Skeletal muscle satellite cell (primary cell): ENCODE results near the gene PZP.

ENCODE experiments used
- H3K27me3 ChIP-seq: 2 replicates; pipeline ENCODE4 v1.7.0; 2013; ENCODE audit warnings: low read length; ENCODE audit not compliant: control insufficient read depth, insufficient read depth
- H3K36me3 ChIP-seq: 2 replicates; pipeline ENCODE4 v1.7.0; 2013; ENCODE audit warnings: mild to moderate bottlenecking, control low read depth, low read length; ENCODE audit not compliant: insufficient read depth
- H3K4me1 ChIP-seq: 2 replicates; pipeline ENCODE4 v1.7.0; 2013; ENCODE audit warnings: low read length; ENCODE audit not compliant: control insufficient read depth, insufficient read depth
- H3K4me2 ChIP-seq: 2 replicates; pipeline ENCODE4 v1.7.0; 2013; ENCODE audit warnings: mild to moderate bottlenecking, low read length
- H3K4me3 ChIP-seq: 2 replicates; pipeline ENCODE4 v1.7.0; 2013; ENCODE audit warnings: low read length
- H3K9ac ChIP-seq: 2 replicates; pipeline ENCODE4 v1.7.0; 2013; ENCODE audit warnings: mild to moderate bottlenecking, low read depth, low read length, moderate library complexity
- H3K9me3 ChIP-seq: replicated peaks from 2 replicates; pipeline ENCODE4 v1.7.0; 2013; ENCODE audit warnings: mild to moderate bottlenecking, control low read depth, low read length

Gene PZP

DNA sequence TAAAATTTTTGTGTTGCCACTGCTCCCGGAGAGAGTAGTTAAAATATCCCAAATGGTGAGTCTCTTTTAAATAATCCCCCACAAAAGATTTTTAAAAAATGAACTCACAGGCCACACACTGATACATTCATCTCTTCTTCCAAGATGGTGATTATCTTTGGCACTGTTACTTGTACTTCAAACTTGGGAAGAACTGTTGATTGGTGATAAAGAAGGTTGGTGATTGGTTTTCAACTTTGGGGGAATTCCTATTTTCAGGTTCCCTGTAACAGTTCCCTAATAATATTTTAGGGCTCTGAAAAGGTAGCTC, 99.0 kb downstream of the PZP start:
- no peak overlapping the region for H3K9ac ChIP-seq
- no peaks in the 10 kb centered on the region for H3K36me3 ChIP-seq
- H3K9me3 ChIP-seq, result no peaks in the 10 kb centered on the region
- no peak overlapping the region for H3K4me3 ChIP-seq
- no peaks in the 10 kb centered on the region for H3K4me1 ChIP-seq
- no peaks in the 10 kb centered on the region for H3K27me3 ChIP-seq
- no peak overlapping the region for H3K4me2 ChIP-seq

DNA sequence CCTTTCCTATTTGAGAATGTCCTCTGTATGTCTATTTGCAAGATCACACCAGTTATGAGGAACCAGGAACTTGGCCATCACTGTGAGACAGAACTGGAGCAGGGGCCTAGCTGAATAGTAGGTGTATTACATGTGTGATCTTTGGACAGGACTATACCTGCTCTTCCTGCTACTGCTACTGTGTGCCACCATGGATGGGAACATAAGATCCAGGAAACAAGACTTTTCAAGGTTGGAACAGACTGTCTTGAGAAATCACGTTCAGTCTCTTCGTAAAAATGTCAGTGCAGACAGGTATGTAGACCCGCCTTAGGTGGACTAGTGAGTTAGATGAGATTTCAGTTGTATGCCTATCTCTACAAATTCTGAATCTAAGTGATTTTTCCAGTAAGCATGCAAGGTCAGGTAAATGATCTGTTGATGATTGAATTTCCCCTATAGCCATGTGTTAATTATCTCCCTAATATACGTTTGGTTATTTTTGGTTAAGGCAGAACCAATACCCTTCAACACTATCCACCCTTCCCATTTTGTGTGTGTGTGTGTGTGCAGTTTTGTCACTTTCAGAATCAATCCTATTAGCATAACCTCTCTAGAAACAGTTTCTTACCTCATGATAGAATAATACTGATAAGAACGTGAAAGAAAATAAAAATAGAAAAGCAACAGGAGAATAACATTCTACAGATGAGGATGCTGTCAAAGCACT, 99.5 kb downstream of the PZP start:
- H3K4me3 ChIP-seq, result no peak overlapping the region
- no peaks in the 10 kb centered on the region for H3K4me1 ChIP-seq
- no peak overlapping the region for H3K9ac ChIP-seq
- no peaks in the 10 kb centered on the region for H3K9me3 ChIP-seq
- no peak overlapping the region for H3K4me2 ChIP-seq
- no peaks in the 10 kb centered on the region for H3K27me3 ChIP-seq
- H3K36me3 ChIP-seq, result no peaks in the 10 kb centered on the region

DNA sequence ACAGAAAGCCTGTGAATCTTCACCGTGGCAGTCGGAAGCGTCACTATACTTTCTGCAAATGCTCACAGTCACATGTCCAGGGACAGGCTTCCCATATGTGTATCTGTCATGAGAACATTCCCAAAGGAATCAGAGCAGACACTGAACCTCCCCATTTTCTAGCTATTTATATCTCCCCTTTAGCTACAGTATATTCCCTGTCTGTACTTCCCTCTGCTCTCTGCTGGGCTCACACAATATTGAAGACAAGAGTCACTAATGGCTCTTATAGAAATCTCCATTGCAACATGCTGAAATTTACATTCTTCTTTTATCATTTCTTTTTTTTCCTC, 100.7 kb downstream of the PZP start:
- Histone ChIP-seq H3K4me3 (no peak overlapping the region), H3K27me3 (no peaks in the 10 kb centered on the region), H3K4me2 (no peak overlapping the region), H3K36me3 (no peaks in the 10 kb centered on the region), H3K4me1 (no peaks in the 10 kb centered on the region), H3K9me3 (no peaks in the 10 kb centered on the region), H3K9ac (no peak overlapping the region)

DNA sequence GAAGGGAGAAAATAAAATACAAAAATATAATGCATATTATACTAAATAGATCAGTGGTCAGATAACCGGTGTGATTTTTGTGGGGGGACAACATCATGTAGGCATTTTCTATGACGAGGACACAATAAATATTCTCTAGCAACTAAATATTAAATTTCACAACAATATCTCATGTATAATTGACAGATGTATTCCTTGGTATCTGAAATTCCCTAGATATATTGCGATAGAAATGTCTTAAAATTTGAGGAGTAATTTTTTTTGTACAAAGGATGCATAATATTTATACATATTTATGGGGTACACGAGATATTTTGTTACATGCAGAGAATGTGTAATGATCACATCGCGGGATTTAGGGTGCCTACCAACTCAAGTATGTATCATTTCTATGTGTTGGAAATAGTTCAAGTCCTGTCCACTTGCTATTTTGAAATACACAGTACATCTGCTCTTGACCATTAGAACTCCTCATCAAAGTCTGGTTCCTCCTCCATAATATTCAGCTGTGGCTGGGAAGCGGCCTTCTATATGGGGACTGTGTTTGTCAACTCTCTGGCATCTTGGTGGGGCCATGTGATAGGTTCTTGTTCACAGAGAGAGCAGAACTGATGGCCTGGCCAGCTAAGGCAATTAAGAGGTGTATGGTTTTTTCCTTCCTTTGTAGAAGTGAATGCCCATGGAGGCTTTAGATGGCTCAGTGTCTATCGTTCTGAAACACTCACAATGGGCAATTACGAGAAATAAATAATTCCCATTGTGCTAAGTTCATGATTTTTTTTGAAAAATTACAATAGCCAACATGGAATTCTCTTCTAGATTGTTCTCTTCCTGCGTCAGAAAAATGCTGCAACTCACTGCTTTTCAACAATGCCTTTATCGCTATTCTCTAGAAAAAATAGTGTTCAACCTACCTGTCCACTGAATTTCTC, 101.3 kb downstream of the PZP start:
- Histone ChIP-seq H3K4me1 (no peaks in the 10 kb centered on the region), H3K4me3 (no peak overlapping the region), H3K9ac (no peak overlapping the region), H3K4me2 (no peak overlapping the region), H3K36me3 (no peaks in the 10 kb centered on the region), H3K9me3 (no peaks in the 10 kb centered on the region), H3K27me3 (no peaks in the 10 kb centered on the region)

DNA sequence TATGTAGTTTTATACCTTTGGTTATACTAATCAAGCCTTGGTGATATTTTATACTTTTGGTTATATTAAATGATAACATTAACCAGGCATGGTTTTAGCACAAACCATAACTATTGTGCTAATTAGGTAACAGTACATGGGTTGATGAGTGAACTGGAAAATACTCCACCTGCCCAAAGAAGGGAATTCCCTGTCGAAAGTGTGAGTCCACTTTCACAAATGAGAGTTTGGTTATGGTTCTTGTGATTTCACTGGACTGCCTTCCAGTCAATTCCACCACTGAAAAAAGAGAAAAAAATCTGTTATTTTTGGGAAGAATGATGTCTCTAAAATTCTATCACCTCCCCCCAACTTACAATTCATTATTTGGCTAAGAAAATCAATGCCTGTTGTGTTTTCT, 102.1 kb downstream of the PZP start:
- Histone ChIP-seq H3K4me2 (no peak overlapping the region), H3K9ac (no peak overlapping the region), H3K36me3 (no peaks in the 10 kb centered on the region), H3K4me3 (no peak overlapping the region), H3K27me3 (no peaks in the 10 kb centered on the region), H3K9me3 (no peaks in the 10 kb centered on the region), H3K4me1 (no peaks in the 10 kb centered on the region)

DNA sequence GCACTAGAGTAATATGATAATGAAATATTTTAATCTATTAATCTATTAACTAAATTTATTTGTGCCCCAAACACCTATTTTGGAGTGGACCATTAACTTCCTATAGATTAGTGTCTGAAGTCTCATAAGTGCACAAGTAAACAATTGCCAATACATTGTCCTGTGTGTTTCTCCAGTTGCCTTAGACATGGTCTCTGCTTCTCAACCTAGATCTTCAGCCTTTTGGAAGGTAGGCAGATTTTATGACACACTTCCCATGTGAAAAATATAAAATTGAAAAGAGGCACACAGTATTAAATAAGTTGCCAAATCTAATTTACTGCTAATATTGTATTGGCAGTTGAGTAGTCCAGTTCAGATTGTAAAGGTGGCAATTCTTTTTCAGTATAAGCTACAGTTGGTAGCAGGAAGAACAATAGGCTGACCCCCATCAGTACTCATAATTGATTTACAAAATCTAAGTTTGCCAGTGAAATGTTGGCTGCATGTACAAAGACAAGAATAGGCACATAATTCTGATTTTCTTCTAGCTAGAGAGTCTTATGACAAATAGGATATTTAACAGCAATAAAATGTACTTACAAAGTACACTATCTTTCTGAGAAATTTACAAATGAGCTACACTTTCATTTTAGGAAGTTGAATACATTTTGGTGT, 103.3 kb downstream of the PZP start:
- Histone ChIP-seq H3K4me2 (no peak overlapping the region), H3K4me1 (no peaks in the 10 kb centered on the region), H3K27me3 (no peaks in the 10 kb centered on the region), H3K9ac (no peak overlapping the region), H3K36me3 (no peaks in the 10 kb centered on the region), H3K4me3 (no peak overlapping the region), H3K9me3 (no peaks in the 10 kb centered on the region)

DNA sequence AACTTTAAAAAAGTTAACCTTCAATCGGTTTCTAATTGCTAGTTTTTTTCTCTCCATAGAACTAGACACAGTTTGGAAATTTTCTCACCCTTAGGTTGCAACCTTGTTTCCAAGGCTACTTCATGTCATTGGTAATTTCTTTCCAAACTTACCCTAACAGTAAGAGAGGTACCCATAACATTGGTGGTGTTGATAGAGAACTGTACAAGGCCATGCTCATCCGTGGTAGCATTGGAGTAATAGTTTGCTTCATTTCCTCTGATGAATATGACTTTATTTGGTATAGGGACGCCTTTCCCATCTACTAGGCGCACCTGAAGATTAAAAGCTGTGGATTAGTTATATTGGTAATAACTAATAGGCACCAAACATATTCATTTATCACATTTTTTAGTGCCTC, 104.1 kb downstream of the PZP start:
- Histone ChIP-seq H3K36me3 (no peaks in the 10 kb centered on the region), H3K27me3 (no peaks in the 10 kb centered on the region), H3K4me3 (no peak overlapping the region), H3K4me2 (no peak overlapping the region), H3K9me3 (no peaks in the 10 kb centered on the region), H3K9ac (no peak overlapping the region), H3K4me1 (no peaks in the 10 kb centered on the region)

DNA sequence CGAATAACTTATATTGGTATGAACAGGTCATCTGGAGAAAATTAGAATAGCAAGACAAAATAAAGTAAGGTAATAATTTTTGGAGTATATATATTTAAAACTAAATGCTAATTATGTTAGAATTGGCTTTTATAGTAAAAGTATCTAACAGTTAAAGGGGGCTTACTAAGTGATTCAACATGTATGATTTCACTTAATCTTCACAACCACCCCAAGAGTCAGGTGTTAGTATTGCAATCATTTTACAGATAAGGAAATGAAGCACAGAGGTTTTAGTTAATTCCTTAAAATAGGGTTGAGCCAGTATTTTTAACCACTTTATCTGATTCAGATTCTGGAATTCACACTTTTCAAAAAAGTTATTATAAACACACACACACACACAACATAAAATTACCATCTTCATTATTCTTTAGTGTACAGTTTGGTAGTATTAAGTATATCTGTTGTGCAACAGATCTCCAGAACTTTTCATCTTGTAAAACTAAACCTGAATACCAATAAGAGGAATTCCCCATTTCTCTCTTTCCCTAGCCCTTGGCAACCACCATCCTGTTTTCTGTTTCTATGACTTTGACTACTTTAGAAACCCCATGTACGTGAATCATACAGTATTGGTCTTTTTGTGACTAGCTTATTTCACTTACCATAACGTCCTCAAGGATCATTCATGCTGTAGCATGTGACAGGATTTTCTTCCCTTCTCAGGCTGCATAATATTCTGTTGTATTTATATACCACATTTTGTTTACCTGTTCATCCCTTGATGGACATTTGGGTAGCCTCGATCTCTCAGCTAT, 104.9 kb downstream of the PZP start:
- H3K4me3 ChIP-seq, result no peak overlapping the region
- H3K9me3 ChIP-seq, result no peaks in the 10 kb centered on the region
- no peaks in the 10 kb centered on the region for H3K36me3 ChIP-seq
- no peak overlapping the region for H3K9ac ChIP-seq
- H3K4me2 ChIP-seq, result no peak overlapping the region
- no peaks in the 10 kb centered on the region for H3K4me1 ChIP-seq
- H3K27me3 ChIP-seq, result no peaks in the 10 kb centered on the region

DNA sequence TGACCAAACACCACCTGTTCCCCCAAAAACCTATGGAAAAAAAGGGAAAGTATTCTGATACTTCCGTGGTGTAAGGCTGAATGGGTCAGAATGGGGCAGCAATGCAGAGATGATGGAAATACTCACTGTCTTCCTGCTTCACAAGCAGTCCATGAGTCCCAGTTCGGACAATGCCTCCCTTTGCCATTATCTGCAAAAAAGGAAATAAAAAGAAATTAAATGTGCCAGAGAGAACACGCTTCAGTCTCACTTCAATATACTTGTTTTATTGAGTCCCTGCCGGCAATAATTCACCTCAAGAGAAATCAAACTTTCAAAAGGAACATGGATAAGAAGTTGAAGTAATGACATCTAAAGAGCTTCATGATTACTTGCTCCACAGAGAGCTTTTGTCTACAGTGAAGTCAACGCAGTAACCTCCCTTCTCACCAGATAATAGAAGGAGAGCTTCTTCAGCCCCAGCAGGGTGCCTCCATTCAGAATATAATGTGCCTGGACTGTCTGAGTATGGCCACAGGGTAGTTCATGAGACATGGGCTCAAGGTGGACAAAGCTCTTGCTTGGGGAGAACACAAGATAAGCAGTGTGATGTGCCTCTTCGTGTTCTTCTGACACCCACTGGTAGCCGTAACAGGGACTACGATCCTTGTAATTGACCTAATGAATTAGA, 107.0 kb downstream of the PZP start:
- H3K36me3 ChIP-seq, result no peaks in the 10 kb centered on the region

DNA sequence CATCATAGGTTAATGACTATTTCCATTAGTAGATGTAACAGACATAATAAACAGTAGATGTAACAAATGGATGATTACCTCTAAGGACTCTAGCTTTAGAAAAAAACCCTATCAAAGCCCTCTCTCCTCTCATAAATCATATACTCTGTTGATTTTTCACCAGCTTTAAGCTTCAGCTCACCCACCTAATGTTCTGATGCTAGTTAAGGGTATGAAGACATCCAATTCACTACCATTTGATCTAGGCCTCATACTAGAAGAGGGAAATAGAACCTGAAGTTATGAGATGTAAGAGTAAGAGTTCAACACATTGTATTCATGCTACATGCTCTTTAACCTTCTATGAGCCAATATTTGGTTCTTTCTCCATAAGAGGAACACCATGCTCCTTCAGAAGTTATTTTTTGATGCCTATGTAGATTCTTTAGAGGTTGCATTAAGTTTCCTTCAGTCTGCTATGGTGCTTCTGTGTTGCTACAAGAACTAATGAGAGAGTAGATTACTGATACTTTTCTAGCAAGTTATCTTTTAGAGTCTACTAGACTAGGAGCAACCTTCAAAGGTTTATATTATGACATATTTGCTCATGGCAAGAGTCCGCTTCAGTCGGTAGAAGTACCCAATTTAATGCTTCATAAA, 108.5 kb downstream of the PZP start:
- H3K4me2 ChIP-seq, result no peak overlapping the region
- H3K4me1 ChIP-seq, result no peaks in the 10 kb centered on the region
- no peak overlapping the region for H3K4me3 ChIP-seq
- H3K9ac ChIP-seq, result no peak overlapping the region
- H3K9me3 ChIP-seq, result no peaks in the 10 kb centered on the region
- H3K27me3 ChIP-seq, result no peaks in the 10 kb centered on the region
- H3K36me3 ChIP-seq, result no peaks in the 10 kb centered on the region

More for the DNA sequence above, 107.0 kb downstream of the PZP start:
- Histone ChIP-seq H3K4me2 (no peak overlapping the region), H3K9ac (no peak overlapping the region), H3K9me3 (no peaks in the 10 kb centered on the region), H3K4me3 (no peak overlapping the region), H3K27me3 (no peaks in the 10 kb centered on the region), H3K4me1 (no peaks in the 10 kb centered on the region)
